ENCODE results near the gene SESTD1.

Gene SESTD1, protein sequence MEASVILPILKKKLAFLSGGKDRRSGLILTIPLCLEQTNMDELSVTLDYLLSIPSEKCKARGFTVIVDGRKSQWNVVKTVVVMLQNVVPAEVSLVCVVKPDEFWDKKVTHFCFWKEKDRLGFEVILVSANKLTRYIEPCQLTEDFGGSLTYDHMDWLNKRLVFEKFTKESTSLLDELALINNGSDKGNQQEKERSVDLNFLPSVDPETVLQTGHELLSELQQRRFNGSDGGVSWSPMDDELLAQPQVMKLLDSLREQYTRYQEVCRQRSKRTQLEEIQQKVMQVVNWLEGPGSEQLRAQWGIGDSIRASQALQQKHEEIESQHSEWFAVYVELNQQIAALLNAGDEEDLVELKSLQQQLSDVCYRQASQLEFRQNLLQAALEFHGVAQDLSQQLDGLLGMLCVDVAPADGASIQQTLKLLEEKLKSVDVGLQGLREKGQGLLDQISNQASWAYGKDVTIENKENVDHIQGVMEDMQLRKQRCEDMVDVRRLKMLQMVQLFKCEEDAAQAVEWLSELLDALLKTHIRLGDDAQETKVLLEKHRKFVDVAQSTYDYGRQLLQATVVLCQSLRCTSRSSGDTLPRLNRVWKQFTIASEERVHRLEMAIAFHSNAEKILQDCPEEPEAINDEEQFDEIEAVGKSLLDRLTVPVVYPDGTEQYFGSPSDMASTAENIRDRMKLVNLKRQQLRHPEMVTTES

DNA sequence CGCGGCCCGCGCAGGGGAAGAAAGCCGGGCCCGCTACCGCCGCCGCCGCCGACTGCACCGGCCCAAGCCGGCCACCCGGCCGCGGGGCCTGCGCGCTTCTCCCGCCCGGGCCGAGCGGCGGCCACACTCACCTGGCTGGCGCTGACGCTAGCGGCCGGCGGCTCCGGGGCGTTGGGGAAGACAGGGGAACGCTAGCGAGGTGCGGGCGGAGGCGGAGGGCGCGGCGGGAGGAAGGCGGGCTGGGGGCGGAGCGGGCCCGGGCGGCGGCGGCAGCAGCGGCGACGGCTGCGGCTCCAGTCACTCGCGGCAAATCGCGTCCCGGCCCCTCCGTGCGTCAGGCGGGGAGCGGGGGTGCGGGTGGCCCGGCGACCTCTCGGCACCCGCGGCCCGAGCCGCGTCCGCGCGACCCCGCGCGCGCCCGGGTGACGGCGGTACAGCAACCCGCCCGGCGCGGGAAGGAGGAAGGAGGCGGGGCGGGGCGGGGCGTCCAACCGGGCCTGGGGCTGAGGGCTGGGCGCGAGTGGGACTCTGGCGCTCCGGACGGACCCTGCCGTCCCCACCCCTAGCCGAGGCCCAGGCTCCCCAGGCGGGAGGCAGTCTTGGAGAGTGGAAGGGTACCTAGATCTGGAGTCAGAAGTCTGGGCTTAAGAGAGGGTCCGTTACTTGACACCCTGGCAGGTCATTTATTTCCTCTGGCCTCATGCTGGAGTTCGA lies at the start of gene SESTD1:
TSS of gene SESTD1 (minus strand) at position 465 of the 714 bp plus-strand sequence. CDS start 72,991 bp downstream, outside the sequence.
- DNase-seq: no peak

DNA sequence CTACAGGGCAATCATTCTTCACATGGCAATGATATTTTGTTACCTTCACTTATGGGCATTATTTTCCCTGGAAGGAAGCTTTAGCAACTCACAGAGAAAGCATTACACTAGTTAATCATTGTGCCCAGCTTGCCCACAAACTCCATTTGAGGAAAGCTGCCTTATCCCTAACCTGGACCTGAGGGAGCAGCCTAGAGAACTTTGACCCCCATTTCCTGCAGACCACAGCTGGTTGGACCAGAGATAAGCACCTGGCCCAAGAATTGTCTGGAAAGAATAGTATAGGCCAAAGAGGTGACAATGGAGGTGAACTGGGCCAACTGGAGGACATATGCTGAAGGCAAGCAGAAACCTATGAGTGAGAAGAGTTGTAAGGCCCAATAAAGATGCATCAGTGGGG lies 48.4 kb upstream of the SESTD1 start:
- no peak for DNase-seq

DNA sequence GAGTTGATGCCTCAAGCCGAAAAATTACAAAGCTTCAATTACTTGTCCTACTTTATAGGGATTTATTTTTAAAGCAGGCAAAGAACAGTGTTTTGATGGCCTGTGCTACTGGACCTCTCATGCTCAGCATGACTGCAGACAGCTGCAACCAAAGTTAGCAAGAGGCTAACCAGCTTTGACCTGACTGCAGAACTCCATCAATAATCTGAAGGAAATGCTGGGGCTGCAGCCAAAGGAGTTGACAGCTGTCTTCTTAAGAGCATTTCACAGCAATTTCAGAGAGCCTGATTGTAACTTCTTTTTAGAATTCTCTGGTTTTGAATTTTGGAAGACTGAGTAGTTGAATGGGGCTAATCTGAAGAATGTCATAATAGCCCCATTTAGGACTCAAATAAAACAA lies 46.5 kb upstream of the SESTD1 start:
- no peak for DNase-seq

DNA sequence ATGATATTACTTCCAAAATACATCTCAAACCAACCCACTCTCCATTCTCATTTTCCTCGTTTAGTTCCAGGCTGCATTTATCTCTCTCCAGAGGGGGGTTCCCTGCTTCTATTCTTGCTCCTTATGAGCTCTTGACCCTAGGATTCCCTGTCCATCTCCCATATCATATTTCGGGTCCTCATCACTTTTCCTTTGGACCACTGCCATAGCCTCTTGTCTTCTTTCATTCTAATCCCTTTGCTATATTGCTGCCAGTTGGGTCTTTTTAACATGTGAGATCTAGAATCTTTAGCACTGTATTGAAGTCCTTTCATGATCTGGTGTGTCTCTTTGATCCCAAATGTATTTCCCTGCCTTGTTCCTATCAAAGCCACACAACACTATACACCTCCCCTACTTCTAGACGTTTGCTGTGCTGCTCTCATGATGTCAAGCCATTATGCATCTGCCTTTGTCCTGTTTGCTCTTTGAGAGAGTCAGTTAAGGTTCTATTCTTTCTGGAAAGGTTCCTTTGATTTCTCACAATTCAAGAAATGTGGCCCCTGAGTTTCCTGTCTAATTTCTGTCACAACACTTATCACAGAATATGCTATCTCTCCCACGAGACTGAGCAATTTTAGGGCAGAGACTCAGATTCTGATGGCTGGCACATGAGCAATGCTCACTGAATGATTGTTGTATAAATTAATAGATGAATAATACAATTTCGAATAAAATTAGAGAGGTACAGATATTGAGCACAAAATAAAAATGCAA lies 43.2 kb upstream of the SESTD1 start:
- DNase-seq: no peak

DNA sequence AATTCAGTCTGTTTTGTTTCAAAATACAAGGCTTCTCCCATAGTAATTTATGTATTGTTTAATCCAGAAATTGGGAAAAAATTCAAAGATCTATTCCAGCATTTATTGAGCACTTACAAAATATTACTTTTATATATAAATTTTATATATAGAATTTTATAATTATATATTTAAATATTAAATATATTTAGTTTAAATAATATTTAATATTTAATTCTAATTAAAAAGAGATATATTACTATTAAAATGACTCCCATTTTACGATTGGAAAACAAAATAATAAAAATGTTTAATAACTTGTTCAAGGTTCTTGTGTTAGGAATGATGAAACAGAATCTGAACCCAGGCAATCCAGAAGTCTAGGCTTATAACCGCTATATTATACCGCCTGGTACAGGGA lies 40.5 kb upstream of the SESTD1 start:
- no peak for DNase-seq

DNA sequence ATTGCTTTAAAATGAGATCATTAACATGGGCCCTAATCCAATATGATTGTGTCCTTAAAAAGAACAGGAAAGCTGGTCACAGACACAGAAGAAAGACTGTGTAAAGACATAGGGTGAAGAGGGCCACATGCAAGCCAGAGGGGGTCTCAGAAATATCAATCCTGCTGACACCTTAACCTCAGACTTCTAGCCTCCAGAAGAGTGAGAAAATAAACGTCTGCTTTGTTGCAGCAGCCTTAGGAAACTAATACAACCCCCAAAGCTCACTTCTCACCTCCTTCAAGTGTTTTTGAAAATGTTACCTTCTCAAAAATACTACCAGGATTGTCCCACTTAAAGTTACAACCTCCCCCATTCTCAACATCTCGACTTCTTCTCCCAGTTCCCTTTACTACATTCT lies 39.8 kb upstream of the SESTD1 start:
- no peak for DNase-seq

DNA sequence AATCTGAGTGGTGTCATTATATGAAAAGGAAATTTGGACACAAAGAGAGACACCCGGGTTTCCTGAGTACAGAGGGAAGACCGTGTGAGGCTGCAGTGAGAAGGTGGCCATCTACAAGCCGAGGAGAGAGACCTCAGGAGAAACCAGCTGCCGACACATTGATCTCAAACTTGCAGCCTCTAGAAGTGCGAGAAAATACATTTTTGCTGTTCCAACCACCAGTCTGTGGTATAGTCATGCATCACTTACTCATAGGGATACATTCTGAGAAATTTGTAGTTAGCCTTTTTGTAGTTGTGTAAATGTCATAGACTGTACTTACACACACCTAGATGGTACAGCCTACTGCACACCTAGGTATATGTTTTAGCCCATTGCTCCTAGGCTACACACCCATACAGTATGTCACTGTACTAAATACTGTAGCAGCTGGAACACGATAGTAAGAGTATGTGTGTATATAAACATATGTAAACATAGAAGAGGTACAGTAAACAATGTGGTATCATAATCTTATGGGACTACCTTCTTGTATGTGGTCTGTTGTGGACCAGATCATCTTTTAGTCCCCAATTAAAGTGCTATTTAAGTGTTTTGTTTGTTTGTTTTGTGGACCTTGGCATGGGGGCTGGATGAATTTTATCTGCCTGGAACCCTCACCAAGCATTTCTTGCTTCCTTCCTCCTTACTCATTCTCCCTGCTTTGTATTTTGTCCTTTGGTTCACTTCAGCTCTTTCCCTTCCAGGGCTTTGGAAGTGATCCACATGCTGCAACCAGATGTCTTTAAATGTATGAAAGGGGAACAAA lies 38.3 kb upstream of the SESTD1 start:
- DNase-seq: no peak

DNA sequence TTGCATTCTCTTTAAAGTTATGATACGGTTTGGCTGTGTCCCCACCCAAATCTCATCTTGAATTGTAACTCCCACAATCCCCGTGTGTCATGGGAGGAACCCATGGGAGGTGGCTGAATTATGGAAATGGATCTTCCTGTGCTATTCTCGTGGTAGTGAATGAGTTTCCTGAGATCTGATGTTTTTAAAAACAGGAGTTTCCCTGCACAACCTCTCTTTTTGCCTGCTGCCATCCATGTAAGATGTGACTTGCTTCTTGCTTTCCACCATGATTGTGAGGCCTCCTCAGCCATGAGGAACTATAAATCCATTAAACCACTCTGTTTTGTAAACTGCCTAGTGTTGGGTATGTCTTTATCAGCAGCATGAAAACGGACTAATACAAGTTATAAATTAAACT lies 37.5 kb upstream of the SESTD1 start:
- DNase-seq: no peak

DNA sequence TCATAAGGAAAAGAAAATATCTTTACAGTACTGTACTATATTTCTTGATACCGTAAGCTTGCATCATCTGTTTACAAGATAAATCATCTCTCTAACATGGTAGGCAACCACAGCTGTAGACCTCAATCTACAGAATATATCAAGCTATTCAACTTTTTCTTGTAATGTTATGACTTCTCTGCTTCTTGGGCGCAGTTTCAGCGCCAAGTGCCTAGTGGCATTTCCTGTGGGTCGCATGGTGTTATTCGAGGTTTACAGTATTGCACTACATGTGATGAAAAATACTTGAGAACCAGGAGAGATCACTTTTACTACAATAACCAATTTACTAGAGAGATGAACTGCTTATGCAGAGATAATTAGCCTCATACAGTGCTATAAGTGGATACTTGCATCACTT lies 34.0 kb upstream of the SESTD1 start:
- DNase-seq: no peak

DNA sequence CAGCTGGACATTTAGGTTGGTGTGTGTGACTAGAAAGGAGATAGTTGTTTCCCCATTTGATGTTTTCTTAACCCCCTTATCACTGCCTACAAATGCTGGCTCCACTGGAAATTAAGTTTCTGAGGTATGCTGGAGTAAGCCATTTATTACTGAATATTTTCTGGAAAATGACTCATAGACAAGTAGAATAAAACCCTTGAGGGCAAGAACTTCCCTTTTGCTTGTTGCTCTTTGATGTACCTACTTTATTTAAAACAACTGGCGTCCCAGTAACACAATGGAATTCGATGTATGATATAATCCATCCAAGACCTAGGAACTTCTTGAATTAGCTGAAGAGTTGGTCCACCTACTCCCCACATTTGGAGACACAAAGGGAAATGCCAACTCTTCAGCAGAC lies 33.3 kb upstream of the SESTD1 start:
- DNase-seq: no peak

DNA sequence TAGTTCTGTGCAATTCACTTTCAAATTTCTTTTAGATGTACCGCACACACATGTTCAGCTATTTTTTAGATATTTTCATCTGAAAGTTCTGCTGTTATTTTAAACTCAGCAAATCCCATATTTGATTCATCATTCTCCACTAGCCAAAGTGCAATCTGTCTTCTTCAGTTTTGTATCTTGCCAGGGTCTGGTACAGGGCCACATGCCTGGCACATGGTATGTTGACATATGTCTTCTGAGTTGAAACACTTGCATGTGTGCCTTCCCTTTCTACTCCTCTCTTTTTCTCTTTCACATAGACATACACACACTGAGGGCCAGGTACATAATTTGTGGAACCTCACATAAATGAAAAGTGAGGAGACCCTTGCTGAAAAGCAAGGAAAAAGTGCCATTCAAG lies 25.7 kb upstream of the SESTD1 start:
- no peak for DNase-seq

DNA sequence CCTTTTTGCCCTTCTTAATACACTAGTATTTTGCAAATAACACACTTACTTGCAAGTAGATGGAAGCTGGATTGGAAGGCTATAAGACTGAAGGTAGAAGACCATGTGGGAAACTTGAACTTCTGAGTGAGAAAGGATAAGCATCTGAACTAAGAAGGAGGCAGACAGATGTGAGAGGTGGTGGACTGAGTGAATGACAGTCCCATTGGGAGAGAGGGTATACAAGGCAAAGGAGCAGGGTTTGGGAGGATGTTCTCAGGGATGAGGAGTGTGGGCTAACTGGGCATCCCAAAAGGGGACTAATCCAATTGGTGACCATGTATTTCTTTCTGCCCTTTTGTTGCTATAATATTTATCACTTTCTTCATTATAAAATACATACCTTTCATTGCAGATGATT lies 20.4 kb upstream of the SESTD1 start:
- no peak for DNase-seq

DNA sequence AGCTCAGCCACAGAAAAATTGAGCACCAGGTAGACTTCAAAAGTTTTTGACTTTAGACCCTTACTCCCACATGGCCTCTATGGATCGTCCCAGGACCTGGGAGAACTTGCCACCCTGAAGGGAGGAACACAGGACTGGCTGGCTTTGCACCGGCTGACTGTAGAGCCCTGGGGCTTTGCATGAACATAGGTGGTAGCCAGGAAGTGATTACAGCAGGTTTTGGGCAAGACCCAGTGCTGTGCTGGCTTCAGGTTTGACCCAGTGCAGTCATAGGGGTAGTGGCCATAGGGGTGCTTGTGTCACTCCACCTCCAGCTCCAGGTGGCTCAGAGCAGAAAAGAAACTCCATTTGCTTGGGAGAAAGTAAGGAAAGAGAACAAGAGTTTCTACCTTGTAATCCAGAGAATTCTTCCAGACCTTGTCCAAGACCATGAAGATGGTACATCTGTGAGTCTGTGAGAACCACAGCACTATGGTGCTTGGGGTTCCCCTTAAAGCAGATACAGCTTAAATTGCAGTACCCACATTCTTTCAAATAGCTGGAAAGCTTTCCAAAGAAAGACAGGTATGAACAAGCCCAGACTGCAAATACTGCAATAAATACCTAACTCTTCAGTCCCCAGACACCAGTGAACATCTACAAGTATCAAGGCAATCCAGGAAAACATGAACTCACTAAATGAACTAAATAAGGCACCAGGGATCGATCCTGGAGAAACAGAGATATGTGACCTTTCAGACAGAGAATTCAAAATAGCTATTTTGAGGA lies 13.0 kb upstream of the SESTD1 start:
- DNase-seq: no peak

DNA sequence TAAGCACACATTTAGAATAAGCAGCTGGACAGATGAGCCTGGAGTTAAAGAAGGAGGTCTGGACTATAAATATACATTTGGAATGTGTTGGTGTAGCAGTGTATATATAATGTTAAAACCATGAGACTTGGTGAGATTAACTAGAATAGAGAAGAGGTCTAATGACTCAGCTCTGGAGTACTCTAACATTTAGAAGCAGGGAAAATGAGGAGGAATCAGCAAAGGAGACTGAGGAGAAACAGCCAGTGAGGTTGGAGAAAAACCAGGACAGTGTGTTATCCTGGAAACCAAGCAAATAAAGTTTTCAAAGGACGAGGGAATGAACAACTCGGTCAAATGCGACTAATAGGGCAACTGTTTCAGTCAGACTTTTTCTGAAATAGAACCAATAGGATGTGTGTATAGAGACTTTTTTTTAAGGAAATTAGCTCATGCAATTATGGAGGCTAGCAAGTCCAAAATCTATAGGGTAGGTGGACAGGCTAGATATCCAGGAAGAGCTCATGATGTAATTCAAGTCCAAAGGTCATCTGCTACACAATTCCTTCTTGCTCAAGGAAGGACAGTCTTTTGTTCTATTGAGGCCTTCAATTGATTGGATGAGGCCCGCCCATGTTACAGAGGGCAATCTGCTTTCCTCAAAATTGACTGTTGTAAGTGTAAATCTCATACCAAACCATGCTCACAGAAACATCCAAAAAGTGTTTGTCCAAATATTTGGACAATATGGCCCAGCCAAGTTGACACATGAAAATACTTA lies 10.8 kb upstream of the SESTD1 start:
- DNase-seq: no peak

DNA sequence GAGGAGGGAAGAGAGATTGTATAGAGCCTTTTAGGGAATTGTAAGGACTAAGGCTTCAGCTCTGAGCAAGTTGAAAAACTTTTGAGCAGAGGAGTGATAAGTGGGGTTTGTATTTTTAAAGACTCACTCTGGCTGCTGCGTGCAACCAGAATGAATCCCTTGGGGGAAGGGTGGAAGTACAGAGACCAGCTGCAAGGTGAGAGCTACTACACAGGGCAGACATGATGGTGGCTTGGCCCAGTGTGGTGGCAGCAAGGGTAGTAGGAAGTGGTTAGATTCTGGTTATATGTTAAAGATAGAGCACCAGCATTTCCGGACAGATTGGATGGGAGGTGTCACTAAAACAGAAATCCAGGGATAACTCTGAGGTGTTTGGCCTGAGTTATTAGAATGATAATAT lies 10.1 kb upstream of the SESTD1 start:
- DNase-seq: no peak

DNA sequence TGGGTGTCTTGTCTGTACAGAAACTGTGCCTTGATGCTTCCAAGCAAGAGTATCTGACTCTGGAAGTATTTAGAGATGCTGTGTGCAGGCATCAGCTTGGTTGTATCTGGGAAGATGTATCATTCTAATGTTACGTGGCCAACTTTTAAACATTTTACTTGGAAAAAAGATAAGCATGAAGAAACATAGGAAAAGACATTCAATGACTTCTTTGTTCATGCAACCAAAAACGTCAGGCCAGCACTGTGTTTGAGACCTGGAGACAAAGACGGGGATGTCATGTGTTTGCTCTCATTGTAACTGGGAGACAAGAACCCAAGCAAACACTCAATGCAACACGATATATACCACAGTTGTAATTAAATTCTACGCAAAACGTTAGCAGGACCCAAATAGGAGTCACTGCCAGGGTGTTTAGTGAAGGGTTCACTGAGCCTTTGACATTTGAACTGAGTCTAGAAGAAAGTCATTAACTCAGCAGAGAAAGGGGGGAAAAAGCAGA lies 8.9 kb upstream of the SESTD1 start:
- DNase-seq: peak; percentile 36

DNA sequence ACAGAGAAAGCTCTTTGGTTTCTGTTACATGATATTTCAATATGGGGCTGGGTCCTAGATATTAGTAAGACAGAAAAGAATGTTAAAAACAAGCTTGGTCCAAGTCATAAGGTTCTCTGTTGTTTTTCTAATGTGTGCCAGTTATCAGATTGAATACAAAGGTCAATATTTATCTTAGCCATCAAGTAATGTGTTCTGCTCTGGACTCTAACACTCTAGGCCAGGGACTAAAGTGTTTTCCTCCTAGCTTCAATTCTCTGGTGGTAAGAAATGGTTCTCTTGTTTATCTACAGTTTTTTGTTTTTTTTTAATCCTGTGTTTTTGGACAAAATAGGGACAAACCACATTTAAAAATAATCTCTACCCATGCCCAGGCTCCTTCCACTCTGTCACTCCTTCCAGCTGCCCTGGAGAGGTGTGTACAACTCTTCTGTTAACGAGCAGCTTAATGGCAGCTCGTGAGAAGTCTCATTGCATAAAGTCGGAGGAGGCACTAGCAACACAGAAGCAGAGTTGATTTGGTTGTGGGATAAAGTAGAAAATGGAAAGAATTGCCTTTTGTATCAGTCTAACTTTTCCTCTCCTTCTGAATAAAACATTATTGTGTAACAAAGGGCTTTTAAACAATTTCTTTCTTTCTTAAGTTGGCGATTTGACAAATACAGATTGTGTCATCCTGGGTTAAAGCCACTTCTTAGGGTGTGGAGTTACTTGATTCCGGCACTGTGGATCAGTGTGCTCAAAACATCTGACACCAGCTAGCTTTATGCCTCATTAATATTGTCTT lies 8.0 kb upstream of the SESTD1 start:
- DNase-seq: peak; percentile 26

DNA sequence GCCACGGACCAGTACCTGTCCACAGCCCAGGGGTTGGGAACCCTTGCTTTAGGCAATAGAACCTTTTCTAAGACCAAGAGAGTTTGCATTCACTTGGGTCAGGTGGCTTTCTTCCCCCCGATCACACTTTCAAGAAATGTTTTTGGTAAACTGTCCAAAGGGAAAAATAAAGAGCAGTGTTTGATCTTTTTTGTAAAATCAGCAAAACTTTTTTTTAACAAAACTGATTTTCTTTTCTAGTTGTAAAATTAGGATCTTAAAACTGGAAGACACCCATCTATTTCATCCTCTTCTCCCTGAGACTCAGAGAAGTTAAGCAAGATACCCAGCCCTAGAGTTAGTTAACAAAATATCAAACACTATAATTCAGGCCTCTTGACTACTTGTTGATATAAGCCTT lies 6.1 kb upstream of the SESTD1 start:
- DNase-seq: no peak

DNA sequence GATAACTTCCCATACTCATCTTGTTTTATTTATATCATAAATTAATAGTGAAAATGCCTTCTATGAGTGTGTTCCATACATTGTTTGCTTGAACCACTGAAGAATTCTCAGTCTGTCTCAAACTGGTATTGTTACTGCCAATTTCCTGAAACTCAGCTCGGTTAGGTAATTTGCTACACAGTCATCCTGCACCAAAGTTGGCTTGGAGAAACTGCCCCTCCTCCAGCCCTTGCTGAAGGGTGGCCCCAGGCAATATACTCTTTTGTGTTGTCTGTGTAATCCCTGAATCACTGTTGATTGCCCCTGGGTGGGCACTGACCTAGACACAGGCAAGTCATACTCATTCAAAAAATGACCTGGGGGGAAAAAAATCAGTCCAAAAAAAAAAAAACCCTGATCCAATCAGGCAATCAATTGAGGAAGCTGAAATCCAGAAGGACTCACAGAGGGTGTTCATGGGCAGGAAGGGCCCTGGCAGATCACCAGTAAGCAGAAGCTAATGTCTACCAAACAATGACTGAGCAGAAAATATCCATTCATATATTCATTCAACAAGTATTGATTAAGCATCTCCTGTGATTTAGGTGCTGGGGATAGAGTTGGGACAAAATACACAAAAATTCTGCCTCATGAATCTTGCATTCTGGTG lies 3.8 kb upstream of the SESTD1 start:
- DNase-seq: no peak

All from NCI-H1436 treated with DMSO at 0.1 percent for 48 hours (cell line).